ENCODE data around the gene GOT1. TPM values are rescaled to one million over a fixed set of nuclear protein-coding genes. Genes with fewer than 3 reads are reported as not detected.

Gene GOT1
- 20.2 and 36.8 TPM in 2 replicates for total RNA-seq

GRCh38 chr10:99430451-99431189 lies at the start of gene GOT1:
Gene GOT1 (minus strand): TSS chr10:99430624. CDS start chr10:99430565, 59 bp downstream.

Other genes starting within 250 kb of the GOT1 start
- under 0.01 and 0.05 TPM in 2 replicates for gene HPSE2, start 194.8 kb downstream of the GOT1 start, total RNA-seq
- not detected in 2 replicates for gene CNNM1, start 101.3 kb downstream of the GOT1 start, total RNA-seq
- not detected in 2 replicates for gene NKX2-3, start 102.3 kb upstream of the GOT1 start, total RNA-seq
- gene SLC25A28, start 189.8 kb upstream of the GOT1 start, total RNA-seq = 7.8 and 11.3 TPM in 2 replicates
- 11.1 and 11.6 TPM in 2 replicates for gene ENTPD7, start 228.9 kb upstream of the GOT1 start, total RNA-seq

All from mammary microvascular endothelial cell (primary cell).